IPS-18a (cell line): Measurements from ENCODE around the gene TMX2.

ENCODE experiments used
- H3K27ac ChIP-seq: one replicate; pipeline ENCODE4 v1.5.1; 2013; ENCODE audit warnings: low read length
- H3K27me3 ChIP-seq: one replicate; pipeline ENCODE4 v1.6.1; 2013; ENCODE audit warnings: mild to moderate bottlenecking, low read length; ENCODE audit not compliant: control insufficient read depth, insufficient read depth
- H3K36me3 ChIP-seq: one replicate; pipeline ENCODE4 v1.6.1; 2013; ENCODE audit warnings: low read depth, low read length; ENCODE audit not compliant: control insufficient read depth
- H3K4me1 ChIP-seq: one replicate; pipeline ENCODE4 v1.6.1; 2013; ENCODE audit warnings: low read depth, low read length; ENCODE audit not compliant: control insufficient read depth
- H3K4me3 ChIP-seq: one replicate; pipeline ENCODE4 v1.5.1; 2013; ENCODE audit warnings: low read length
- H3K9ac ChIP-seq: one replicate; pipeline ENCODE4 v1.6.1; 2013; ENCODE audit warnings: mild to moderate bottlenecking, low read length, moderate library complexity
- H3K9me3 ChIP-seq: one replicate; pipeline ENCODE4 v1.6.1; 2013; ENCODE audit warnings: low read depth, low read length; ENCODE audit not compliant: control insufficient read depth

The TMX2 gene

GRCh38 chr11:57771365-57771764 lies 59.0 kb downstream of the TMX2 start:
- H3K4me3 ChIP-seq, result no peak overlapping the region
- no peak overlapping the region for H3K27ac ChIP-seq
- peaks cover 17% of the 10 kb centered on the region for H3K4me1 ChIP-seq
- H3K27me3 ChIP-seq, result no peaks in the 10 kb centered on the region
- no peaks in the 10 kb centered on the region for H3K36me3 ChIP-seq
- H3K9ac ChIP-seq, result no peak overlapping the region
- no peaks in the 10 kb centered on the region for H3K9me3 ChIP-seq

- Histone ChIP-seq H3K4me3 (no peak overlapping the region), H3K4me1 (peaks cover 26% of the 10 kb centered on the region), H3K27ac (no peak overlapping the region), H3K27me3 (no peaks in the 10 kb centered on the region), H3K9me3 (no peaks in the 10 kb centered on the region), H3K36me3 (no peaks in the 10 kb centered on the region), H3K9ac (no peak overlapping the region)
Observed at GRCh38 chr11:57772562-57772961, 60.2 kb downstream of the TMX2 start.

GRCh38 chr11:57773026-57773598 lies 60.7 kb downstream of the TMX2 start:
- H3K27me3 ChIP-seq, result no peaks in the 10 kb centered on the region
- H3K36me3 ChIP-seq, result no peaks in the 10 kb centered on the region
- no peaks in the 10 kb centered on the region for H3K9me3 ChIP-seq
- H3K9ac ChIP-seq, result no peak overlapping the region
- no peak overlapping the region for H3K27ac ChIP-seq
- H3K4me3 ChIP-seq, result no peak overlapping the region
- H3K4me1 ChIP-seq, result peaks cover 31% of the 10 kb centered on the region

- Histone ChIP-seq H3K4me1 (peaks cover 51% of the 10 kb centered on the region), H3K27ac (peak overlapping the region; percentile 6), H3K9ac (peak overlapping the region; percentile 14), H3K9me3 (no peaks in the 10 kb centered on the region), H3K36me3 (no peaks in the 10 kb centered on the region), H3K27me3 (no peaks in the 10 kb centered on the region), H3K4me3 (no peak overlapping the region)
Observed at GRCh38 chr11:57775491-57775890, 63.1 kb downstream of the TMX2 start.

- Histone ChIP-seq H3K27me3 (no peaks in the 10 kb centered on the region), H3K4me3 (no peak overlapping the region), H3K9ac (no peak overlapping the region), H3K27ac (peak overlapping the region; percentile 6), H3K9me3 (no peaks in the 10 kb centered on the region), H3K36me3 (no peaks in the 10 kb centered on the region), H3K4me1 (peaks cover 56% of the 10 kb centered on the region)
Observed at GRCh38 chr11:57776031-57776521, 63.7 kb downstream of the TMX2 start.

- peaks cover 63% of the 10 kb centered on the region for H3K4me1 ChIP-seq
- no peaks in the 10 kb centered on the region for H3K36me3 ChIP-seq
- H3K4me3 ChIP-seq, result no peak overlapping the region
- no peak overlapping the region for H3K9ac ChIP-seq
- H3K27ac ChIP-seq, result no peak overlapping the region
- H3K9me3 ChIP-seq, result no peaks in the 10 kb centered on the region
- H3K27me3 ChIP-seq, result no peaks in the 10 kb centered on the region
Observed at GRCh38 chr11:57776577-57777210, 64.3 kb downstream of the TMX2 start.

- Histone ChIP-seq H3K4me1 (peaks cover 68% of the 10 kb centered on the region), H3K9ac (peak overlapping the region; percentile 63), H3K9me3 (no peaks in the 10 kb centered on the region)
Observed at GRCh38 chr11:57777969-57778317, 65.5 kb downstream of the TMX2 start.

GRCh38 chr11:57778318-57779037 lies 66.1 kb downstream of the TMX2 start:
- peak overlapping the region; percentile 85 for H3K27ac ChIP-seq
- peak overlapping the region; percentile 30 for H3K4me3 ChIP-seq
- H3K27me3 ChIP-seq, result no peaks in the 10 kb centered on the region
- H3K9me3 ChIP-seq, result no peaks in the 10 kb centered on the region
- H3K4me1 ChIP-seq, result peaks cover 68% of the 10 kb centered on the region
- H3K9ac ChIP-seq, result peak overlapping the region; percentile 63
- H3K36me3 ChIP-seq, result no peaks in the 10 kb centered on the region

More at GRCh38 chr11:57777969-57778317, 65.5 kb downstream of the TMX2 start:
- peak overlapping the region; percentile 85 for H3K27ac ChIP-seq
- peak overlapping the region; percentile 30 for H3K4me3 ChIP-seq
- no peaks in the 10 kb centered on the region for H3K36me3 ChIP-seq
- no peaks in the 10 kb centered on the region for H3K27me3 ChIP-seq

- H3K4me3 ChIP-seq, result peak overlapping the region; percentile 30
- no peaks in the 10 kb centered on the region for H3K9me3 ChIP-seq
- H3K27me3 ChIP-seq, result no peaks in the 10 kb centered on the region
- peaks cover 68% of the 10 kb centered on the region for H3K4me1 ChIP-seq
- no peaks in the 10 kb centered on the region for H3K36me3 ChIP-seq
- H3K9ac ChIP-seq, result peak overlapping the region; percentile 63
- H3K27ac ChIP-seq, result peak overlapping the region; percentile 85
Observed at GRCh38 chr11:57779276-57779675, 66.9 kb downstream of the TMX2 start.

GRCh38 chr11:57781529-57781943 lies 69.1 kb downstream of the TMX2 start:
- Histone ChIP-seq H3K4me1 (peaks cover 52% of the 10 kb centered on the region), H3K36me3 (no peaks in the 10 kb centered on the region), H3K27me3 (no peaks in the 10 kb centered on the region), H3K27ac (peak overlapping the region; percentile 85), H3K9me3 (no peaks in the 10 kb centered on the region), H3K9ac (peak overlapping the region; percentile 59), H3K4me3 (peak overlapping the region; percentile 11)

- Histone ChIP-seq H3K27me3 (no peaks in the 10 kb centered on the region), H3K27ac (no peak overlapping the region), H3K9me3 (no peaks in the 10 kb centered on the region), H3K9ac (no peak overlapping the region), H3K4me3 (no peak overlapping the region), H3K4me1 (peaks cover 38% of the 10 kb centered on the region), H3K36me3 (no peaks in the 10 kb centered on the region)
Observed at GRCh38 chr11:57785072-57785471, 72.7 kb downstream of the TMX2 start.
